ENCODE measurements around the gene CDC42EP3. TPM values are rescaled to one million over a fixed set of nuclear protein-coding genes. Genes with fewer than 3 reads are reported as not detected.

Gene CDC42EP3
- total and polyA plus RNA-seq, 2 experiments from 2014 or later = 31.4 TPM

- DNase-seq (ENCODE audit: low spot score) (no peak), ATAC-seq (no peak)
- Mint-ChIP-seq H3K9me3 (no peaks in the 10 kb centered on the region), H3K27ac (no peak overlapping the region), H3K36me3 (ENCODE audit: low read depth) (no peaks in the 10 kb centered on the region), H3K4me3 (no peak overlapping the region), H3K27me3 (ENCODE audit: insufficient read depth, low read depth, poor library complexity) (no peaks in the 10 kb centered on the region), H3K4me1 (no peaks in the 10 kb centered on the region; the same call in 2 of the 3 replicates)
- Histone ChIP-seq H3K4me3 (no peak overlapping the region), H4K20me1 (replicated peaks; ENCODE audit: insufficient read depth) (no peaks in the 10 kb centered on the region), H3K9me2 (ENCODE audit: insufficient read depth) (peaks cover 12% of the 10 kb centered on the region; the same call in 1 of the 2 replicates), H3F3A (replicated peaks; ENCODE audit: low read depth) (no peaks in the 10 kb centered on the region), H3K4me1 (ENCODE audit: insufficient read depth) (no peaks in the 10 kb centered on the region), H3K36me3 (ENCODE audit: insufficient read depth) (no peaks in the 10 kb centered on the region), H2AFZ (peak overlapping the region; percentile 52; the same call in 1 of the 2 replicates), H3K27me3 (ENCODE audit: insufficient read depth) (no peaks in the 10 kb centered on the region), H3K79me2 (replicated peaks; ENCODE audit: insufficient read depth) (no peaks in the 10 kb centered on the region), H3K27ac (ENCODE audit: low read depth) (no peak overlapping the region), H3K4me2 (no peak overlapping the region)
- TF ChIP-seq POLR2AphosphoS5 (IDR thresholded peaks at IDR 0.05; ENCODE audit: low read depth) (no peak), STAT1 (IDR thresholded peaks at IDR 0.05; ENCODE audit: unreplicated experiment) (no peak), REST (IDR thresholded peaks at IDR 0.05; ENCODE audit: unreplicated experiment) (no peak), ZNF331 (CRISPR knock-in tag; IDR thresholded peaks at IDR 0.05; ENCODE audit: low read depth) (no peak), CREB1 (CRISPR knock-in tag; IDR thresholded peaks at IDR 0.05; ENCODE audit: low read depth) (no peak), JUNB (IDR thresholded peaks at IDR 0.05; ENCODE audit: unreplicated experiment) (no peak), ZNF114 (CRISPR knock-in tag; IDR thresholded peaks at IDR 0.05) (no peak), CTCF (conservative IDR thresholded peaks at IDR 0.05; ENCODE audit: low read depth in 2 of 2) (no peak), ZNF462 (CRISPR knock-in tag; IDR thresholded peaks at IDR 0.05) (no peak), EZH2 (IDR thresholded peaks at IDR 0.05; ENCODE audit: low read depth, unreplicated experiment) (no peak), EZH2phosphoT487 (IDR thresholded peaks at IDR 0.05; ENCODE audit: unreplicated experiment) (no peak), NANOG (IDR thresholded peaks at IDR 0.05; ENCODE audit: borderline replicate concordance) (no peak), ETS1 (IDR thresholded peaks at IDR 0.05) (no peak)
Observed at GRCh38 chr2:37617119-37617892, 54.1 kb downstream of the CDC42EP3 start.
